ENCODE results near the gene FAM163B. TPM values are rescaled to one million over a fixed set of nuclear protein-coding genes. Genes with fewer than 3 reads are reported as not detected.

FAM163B gene
- under 1 TPM in 1 of 4 donors, not detected in 3; 0.64 TPM for total RNA-seq

DNA sequence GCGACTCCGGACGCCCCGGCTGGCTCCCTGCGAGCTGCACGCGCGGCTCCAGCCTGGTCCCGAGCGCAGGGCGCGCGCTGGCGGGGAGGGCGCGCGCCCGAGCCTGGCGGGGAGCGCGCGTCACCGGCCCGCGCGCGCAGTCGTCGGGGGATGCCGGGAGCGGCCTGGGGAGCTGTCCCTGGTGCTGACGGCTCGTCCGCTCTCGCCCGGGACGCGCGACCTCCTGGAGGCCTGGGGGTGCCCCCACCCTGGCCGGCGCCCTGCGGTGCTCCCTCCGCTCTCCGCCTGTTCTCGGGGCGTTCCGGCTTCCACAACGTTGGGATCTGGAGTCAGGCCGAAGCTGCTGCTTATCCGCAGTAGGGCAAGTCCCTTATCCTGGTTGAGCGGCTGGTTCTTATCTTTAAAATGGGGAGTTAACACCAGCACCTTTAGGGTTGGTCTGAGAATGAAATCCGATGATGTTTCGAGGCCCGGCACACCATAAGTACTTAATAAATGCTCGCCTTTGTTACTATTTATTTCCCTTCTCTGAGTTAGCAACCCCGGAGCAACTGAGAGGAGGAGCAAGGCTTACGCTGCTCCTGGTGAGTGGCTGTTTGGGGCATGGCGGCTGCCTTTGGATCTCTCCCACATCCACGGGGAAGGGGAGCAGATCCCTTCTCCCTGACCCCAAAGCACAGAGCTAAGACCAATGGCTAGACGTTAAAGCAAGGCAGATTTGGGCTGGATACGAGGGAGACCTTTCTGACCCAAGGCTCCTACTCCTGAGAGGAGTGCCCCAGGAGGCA is at the start of gene FAM163B:
TSS of gene FAM163B (minus strand) at position 79 of the 788 bp plus-strand sequence. CDS start 29,166 bp downstream, outside the sequence.
- Histone ChIP-seq H3K9me3 (no peaks in the 10 kb centered on the region), H3K4me3 (no peak within 1 kb of the TSS), H3K4me1 (no peaks in the 10 kb centered on the region), H3K27ac (no peak within 1 kb of the TSS), H3K27me3 (peaks cover 84% of the 10 kb centered on the region), H3K36me3 (no peaks in the 10 kb centered on the region)
- WGBS, 2 donors (ENCODE audit: low coverage in 1 of 2), result 36% methylated on average over 40 of the region's 61 CpGs; no CpG with 5 or more reads in 1 of the 2 donors
- in situ Hi-C loops (cut with MboI; ENCODE audit: low pct_ligation_motif_present in 1 of 4, low pct_unique_long_range_greater_than_20kb in 1 of 4, low sequenced_read_pairs in 3 of 4) (no loop called here), intact Hi-C loops (cut with DNase I; ENCODE audit: low total_unique reads) (no loop called here)
- no peak for TF ChIP-seq POLR2AphosphoS5 (IDR thresholded peaks at IDR 0.05)
- TF ChIP-seq, protein P1, sequence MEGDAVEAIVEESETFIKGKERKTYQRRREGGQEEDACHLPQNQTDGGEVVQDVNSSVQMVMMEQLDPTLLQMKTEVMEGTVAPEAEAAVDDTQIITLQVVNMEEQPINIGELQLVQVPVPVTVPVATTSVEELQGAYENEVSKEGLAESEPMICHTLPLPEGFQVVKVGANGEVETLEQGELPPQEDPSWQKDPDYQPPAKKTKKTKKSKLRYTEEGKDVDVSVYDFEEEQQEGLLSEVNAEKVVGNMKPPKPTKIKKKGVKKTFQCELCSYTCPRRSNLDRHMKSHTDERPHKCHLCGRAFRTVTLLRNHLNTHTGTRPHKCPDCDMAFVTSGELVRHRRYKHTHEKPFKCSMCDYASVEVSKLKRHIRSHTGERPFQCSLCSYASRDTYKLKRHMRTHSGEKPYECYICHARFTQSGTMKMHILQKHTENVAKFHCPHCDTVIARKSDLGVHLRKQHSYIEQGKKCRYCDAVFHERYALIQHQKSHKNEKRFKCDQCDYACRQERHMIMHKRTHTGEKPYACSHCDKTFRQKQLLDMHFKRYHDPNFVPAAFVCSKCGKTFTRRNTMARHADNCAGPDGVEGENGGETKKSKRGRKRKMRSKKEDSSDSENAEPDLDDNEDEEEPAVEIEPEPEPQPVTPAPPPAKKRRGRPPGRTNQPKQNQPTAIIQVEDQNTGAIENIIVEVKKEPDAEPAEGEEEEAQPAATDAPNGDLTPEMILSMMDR (IDR thresholded peaks at IDR 0.05), result no peak
- no peak for TF ChIP-seq EP300 (IDR thresholded peaks at IDR 0.05; ENCODE audit: low read depth)
- no peak for TF ChIP-seq POLR2A (IDR thresholded peaks at IDR 0.05)
- no peak for DNase-seq

DNA sequence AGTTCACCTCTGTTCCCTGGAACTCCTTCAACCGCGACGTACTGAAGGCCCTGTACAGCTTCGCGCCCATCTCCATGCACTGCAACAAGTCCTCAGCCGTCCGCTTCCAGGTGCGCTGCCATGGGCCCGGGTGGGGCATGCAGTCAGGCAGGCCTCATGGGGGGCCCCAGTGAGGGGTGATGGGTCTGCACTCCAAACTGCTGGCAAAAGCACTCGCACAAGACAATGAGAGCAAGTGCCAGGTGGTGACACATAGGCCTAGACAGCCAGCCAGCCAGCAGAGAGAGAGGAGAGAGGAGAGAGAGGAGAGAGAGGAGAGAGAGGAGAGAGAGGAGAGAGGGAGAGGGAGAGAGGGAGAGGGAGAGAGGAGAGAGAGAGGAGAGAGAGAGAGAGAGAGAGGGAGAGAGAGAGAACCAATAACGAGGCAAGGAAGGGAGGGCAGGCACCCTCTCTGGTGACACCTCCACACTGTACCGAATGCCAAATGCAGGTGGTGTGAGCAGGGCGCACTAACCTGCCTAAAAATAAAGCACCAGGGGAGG is 48.0 kb upstream of the FAM163B start:
- H3K4me3 ChIP-seq, result no peak overlapping the region
- H3K27me3 ChIP-seq, result peaks cover 83% of the 10 kb centered on the region
- no peaks in the 10 kb centered on the region for H3K36me3 ChIP-seq
- no peak for DNase-seq
- in situ Hi-C loops (cut with MboI; ENCODE audit: low pct_ligation_motif_present in 1 of 4, low pct_unique_long_range_greater_than_20kb in 1 of 4, low sequenced_read_pairs in 3 of 4) (no loop called here), intact Hi-C loops (cut with DNase I; ENCODE audit: low total_unique reads) (no loop called here)
- WGBS, 2 donors (ENCODE audit: low coverage in 1 of 2), result 73 to 82% methylated on average over 4 to 13 of the region's 13 CpGs
- H3K9me3 ChIP-seq, result no peaks in the 10 kb centered on the region
- H3K4me1 ChIP-seq, result peaks cover 9 to 12% (median 11%) of the 10 kb centered on the region in 4 donors
- no peak overlapping the region for H3K27ac ChIP-seq
- TF ChIP-seq EP300 (IDR thresholded peaks at IDR 0.05; ENCODE audit: low read depth) (no peak), POLR2AphosphoS5 (IDR thresholded peaks at IDR 0.05) (no peak), POLR2A (IDR thresholded peaks at IDR 0.05) (no peak)
- TF ChIP-seq, protein P1 (IDR thresholded peaks at IDR 0.05), result no peak

DNA sequence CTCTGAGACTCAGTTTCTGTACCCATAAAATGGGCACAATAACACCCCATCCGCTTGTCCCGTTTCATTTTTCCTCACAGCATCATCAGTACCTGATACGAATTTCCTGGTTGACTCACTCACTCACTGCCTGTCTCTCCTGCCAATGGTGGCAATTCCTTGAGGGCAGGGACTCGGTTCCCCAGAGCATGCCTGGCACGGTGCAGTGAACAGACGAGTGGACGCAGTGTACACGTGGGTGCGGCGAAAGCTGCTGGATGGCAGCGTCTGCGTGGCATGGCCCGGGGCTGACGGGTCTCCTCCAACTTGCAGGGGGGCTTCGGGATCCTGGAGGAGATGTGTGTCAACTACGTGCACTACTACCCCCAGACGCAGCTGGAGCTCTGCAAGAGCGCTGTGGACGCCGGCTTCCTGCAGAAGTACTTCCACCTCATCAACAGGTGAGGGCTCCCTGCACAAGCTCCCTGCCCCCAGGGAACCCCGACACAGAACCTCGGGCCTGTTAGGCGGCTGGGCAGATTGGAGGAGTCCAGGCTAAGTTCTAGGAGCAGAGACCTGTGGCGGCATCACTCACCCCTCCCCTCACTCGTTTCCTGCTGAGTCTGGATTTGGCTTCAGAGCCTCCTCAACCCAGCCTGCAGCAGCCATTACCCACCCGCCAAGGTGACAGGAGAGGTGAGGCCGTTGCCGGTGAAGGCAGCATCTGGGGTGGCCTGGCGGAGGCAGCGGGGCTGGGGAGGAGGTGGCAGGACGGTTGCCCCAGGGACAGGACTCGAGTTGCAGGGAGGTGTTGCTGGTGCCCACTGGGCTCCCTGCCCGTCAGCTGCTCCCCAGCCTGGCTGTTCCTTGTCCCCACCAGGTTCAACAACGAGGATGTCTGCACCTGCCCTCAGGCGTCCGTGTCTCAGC is 47.3 kb upstream of the FAM163B start:
- H3K4me3 ChIP-seq, result no peak overlapping the region
- DNase-seq, result no peak
- no peaks in the 10 kb centered on the region for H3K36me3 ChIP-seq
- no peak for TF ChIP-seq EP300 (IDR thresholded peaks at IDR 0.05; ENCODE audit: low read depth)
- no peak for TF ChIP-seq POLR2AphosphoS5 (IDR thresholded peaks at IDR 0.05)
- TF ChIP-seq, protein P1 (IDR thresholded peaks at IDR 0.05), result no peak
- no peak for TF ChIP-seq POLR2A (IDR thresholded peaks at IDR 0.05)
- peaks cover 90% of the 10 kb centered on the region for H3K27me3 ChIP-seq
- 61% methylated on average over 36 of the region's 36 CpGs; no CpG with 5 or more reads in 1 of the 2 donors for WGBS, 2 donors (ENCODE audit: low coverage in 1 of 2)
- H3K4me1 ChIP-seq, result peaks cover 9 to 12% (median 11%) of the 10 kb centered on the region in 4 donors
- in situ Hi-C loops (cut with MboI; ENCODE audit: low pct_ligation_motif_present in 1 of 4, low pct_unique_long_range_greater_than_20kb in 1 of 4, low sequenced_read_pairs in 3 of 4) (no loop called here), intact Hi-C loops (cut with DNase I; ENCODE audit: low total_unique reads) (no loop called here)
- no peaks in the 10 kb centered on the region for H3K9me3 ChIP-seq
- no peak overlapping the region for H3K27ac ChIP-seq

DNA sequence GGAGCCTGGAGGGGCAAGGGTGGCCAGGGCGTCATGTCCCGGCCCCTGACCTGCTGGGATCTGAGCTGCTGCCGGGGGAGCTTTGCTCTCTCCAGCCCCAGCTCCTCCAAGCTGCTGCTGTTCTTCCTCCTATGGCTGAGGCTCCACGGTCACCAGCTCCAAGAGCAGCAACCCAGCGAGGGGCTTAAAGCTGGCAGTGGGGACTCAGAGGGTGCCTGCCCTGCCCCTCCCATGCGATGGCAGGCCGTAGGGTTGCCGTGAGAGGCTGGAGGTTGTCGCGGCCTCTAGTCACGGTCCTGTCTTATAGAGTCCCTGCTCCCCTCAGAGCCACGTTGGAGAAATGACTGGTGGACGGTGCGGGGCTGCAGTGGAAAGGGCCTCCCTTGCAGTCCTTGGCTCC is 46.5 kb upstream of the FAM163B start:
- Histone ChIP-seq H3K36me3 (no peaks in the 10 kb centered on the region), H3K27ac (no peak overlapping the region), H3K4me1 (peaks cover 9 to 12% (median 11%) of the 10 kb centered on the region in 4 donors), H3K9me3 (no peaks in the 10 kb centered on the region), H3K4me3 (no peak overlapping the region), H3K27me3 (peaks cover 91% of the 10 kb centered on the region)
- no peak for TF ChIP-seq POLR2A (IDR thresholded peaks at IDR 0.05)
- no peak for TF ChIP-seq EP300 (IDR thresholded peaks at IDR 0.05; ENCODE audit: low read depth)
- TF ChIP-seq, protein P1 (IDR thresholded peaks at IDR 0.05), result no peak
- no peak for TF ChIP-seq POLR2AphosphoS5 (IDR thresholded peaks at IDR 0.05)
- no peak for DNase-seq
- WGBS, 2 donors (ENCODE audit: low coverage in 1 of 2), result 69% methylated on average over 14 of the region's 14 CpGs; no CpG with 5 or more reads in 1 of the 2 donors
- intact Hi-C loops (cut with DNase I; ENCODE audit: low total_unique reads), result no loop called here
- in situ Hi-C loops (cut with MboI; ENCODE audit: low pct_ligation_motif_present in 1 of 4, low pct_unique_long_range_greater_than_20kb in 1 of 4, low sequenced_read_pairs in 3 of 4), result no loop called here

All from transverse colon (tissue), 4 donors.